Measurements from ENCODE around the gene ATXN10.

ATXN10 gene

DNA sequence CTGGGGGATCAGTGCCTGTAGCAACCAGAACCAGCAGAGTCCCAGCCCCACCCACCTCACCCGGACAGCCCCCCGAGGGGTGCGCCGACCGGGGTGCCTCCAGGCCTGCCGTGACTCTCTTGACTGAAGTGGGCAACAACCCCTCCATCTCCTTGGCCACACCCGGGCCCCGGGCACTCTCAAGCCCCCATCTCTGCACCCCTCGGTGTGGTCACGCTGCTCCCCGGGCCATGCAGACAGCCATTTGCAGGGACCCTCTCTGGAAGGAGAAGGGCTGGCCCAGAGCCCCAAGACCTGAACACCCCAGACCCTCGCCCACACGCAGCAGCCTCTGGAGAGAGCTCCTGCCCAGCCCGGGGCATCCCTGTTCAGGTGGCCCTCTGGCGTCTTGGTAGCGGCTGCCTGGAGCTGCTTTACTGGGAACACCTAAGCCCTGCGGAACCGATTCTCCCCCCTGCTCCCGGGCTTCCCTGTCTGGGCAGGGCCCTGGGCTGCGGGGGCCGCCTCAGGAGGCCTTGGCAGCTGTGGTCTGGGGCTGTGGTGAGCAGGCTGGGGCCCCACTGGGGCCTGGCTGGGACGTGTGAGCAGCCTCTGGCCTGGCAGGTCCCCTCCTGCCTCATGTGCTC lies 220.5 kb downstream of the ATXN10 start:
- no peak for DNase-seq (ENCODE audit: low spot score)

- DNase-seq (ENCODE audit: low spot score), result no peak
Measured at GRCh38 chr22:45892681-45893461, 221.2 kb downstream of the ATXN10 start.

- no peak for DNase-seq (ENCODE audit: low spot score)
Measured at GRCh38 chr22:45893516-45893915, 221.9 kb downstream of the ATXN10 start.

Measured in LoVo (cell line).